Dermis blood vessel endothelial cell (primary cell): ENCODE data around the gene HSPB8. TPM values are rescaled to one million over a fixed set of nuclear protein-coding genes. Genes with fewer than 3 reads are reported as not detected.
A peak's percentile ranks its signal among the peaks of the same experiment; 100 is the strongest.

Source experiments
- DNase-seq: peaks from one replicate; pipeline ENCODE4 v3.0.0; 2010
- total RNA-seq: library from RNA; depleted of rRNA; stranded (reverse); fragments of >200 nt; gene quantifications from 2 replicates; pipeline ENCODE4 v1.2.3, GENCODE V29; 2014

HSPB8 gene, protein sequence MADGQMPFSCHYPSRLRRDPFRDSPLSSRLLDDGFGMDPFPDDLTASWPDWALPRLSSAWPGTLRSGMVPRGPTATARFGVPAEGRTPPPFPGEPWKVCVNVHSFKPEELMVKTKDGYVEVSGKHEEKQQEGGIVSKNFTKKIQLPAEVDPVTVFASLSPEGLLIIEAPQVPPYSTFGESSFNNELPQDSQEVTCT
- 3.4 and 5.1 TPM in 2 replicates for total RNA-seq

DNA sequence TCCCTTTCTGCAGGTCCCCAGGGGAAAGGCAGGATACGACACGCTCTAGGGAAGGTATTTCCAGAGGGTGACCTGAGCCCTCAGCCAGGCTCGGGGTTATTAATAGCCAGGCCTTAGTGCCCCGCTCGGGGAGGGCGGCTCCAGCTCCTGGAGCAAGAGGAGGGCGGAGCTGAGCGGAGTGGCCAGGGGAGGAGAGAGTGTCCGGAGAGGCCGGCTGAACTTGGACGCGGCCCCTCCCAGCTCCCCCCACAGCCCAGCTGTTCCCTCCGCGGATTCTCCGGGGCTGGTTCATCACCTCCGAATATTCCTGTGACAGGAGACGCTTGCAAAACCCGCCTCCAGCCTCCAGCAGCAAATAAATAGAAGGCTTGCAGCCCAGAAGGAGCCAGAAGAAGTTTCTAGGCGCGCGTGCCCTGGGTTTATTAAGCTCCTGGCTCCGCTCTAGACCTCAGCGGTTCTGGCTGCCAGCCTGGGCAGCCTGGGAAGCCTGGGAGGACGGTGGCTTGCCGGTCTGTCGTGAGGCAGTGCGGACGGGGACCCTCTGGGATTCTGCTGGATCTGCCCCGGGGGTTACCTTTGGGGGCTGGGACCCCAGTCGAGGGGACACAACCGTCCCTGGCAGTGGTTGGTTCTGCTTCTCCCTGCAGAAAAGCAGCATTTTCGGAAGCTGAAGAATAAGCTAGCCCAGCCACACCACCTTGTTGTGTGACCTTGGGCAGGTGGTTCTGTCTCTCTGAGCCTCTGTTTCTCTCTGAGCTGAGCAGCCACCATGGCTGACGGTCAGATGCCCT, at the start of gene HSPB8:
HSPB8 (plus strand) TSS at position 388 of the 791 bp plus-strand sequence; CDS start at position 770, 382 bp downstream.
- DNase-seq, result peak; percentile 78

DNA sequence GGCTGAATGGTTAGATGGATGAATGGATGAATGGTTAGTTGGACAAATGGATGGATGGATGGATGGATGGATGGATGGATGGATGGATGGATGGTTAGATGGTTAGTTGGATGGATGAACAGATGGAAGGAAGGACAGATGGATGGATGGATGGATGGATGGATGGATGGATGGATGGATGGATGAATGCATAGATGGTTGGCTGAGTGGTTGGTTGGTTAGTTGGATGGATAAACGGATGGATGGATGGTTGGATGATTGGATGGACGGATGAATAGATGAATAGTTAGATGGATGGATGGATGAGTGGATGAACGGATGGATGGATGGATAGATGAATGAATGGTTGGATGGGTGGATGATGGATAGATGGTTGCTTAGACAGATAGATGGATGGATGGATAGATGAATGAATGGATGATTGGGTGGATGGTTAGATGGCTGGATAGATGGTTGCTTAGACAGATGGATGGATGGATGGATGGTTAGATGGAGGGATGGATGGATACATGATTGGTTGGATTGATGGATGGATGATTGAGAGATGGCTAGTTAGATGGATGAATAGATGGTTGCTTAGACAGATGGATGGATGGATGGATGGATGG, 48.8 kb upstream of the HSPB8 start:
- no peak for DNase-seq

DNA sequence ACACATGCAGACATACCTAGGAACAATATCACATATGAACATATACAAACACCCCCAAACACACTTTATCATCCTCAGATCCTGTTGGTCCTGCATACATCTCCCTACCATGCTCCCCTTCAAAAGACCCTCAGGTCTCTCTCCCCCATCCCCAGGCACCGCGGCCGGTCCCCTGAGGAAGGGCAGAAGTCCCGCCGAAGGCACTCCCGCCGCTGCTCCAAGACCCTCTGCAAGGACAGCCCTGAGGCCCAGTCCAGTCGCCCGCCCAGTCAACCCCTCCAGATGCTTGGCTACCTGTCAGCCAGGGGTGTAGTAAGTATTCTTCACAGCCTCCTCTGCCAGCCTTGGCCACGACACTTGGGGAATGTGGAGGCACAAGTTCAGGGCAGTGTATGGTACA, 48.2 kb upstream of the HSPB8 start:
- DNase-seq, result no peak

DNA sequence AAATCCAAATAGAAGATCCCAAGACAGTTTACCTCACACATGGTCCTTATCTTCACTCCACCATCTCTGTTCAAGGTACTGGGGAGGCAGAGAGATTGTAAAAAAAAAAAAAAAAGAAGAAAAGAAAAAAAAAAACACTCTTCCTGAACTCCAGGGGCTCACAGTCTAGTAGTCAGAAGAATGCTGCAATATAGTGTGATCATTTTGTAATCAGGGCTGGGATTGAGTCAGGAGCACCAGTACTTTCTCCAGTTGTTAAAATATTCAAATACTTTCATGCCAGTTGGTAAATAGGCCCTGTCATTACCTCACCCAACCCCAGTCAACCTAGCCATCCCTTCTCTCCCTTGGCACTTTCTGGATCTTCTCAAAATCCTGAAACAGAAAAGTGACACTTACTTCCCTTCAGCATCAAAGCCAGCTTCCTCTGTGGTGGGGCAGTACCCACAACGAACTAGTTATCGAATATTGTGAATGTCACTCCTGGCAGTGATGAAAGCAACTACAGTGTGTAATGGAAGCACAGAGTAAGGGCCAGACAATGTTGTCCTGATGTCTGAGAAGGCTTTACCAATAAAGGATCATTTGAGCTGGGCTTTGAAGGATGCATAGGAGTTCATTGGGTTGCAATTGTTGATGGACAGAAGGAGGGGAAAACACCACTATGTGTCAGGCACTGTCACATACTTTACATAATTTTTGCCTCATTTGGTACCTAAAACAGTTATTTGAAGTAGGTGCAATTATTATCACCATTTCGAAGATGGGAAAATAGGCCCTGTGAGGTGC, 44.3 kb upstream of the HSPB8 start:
- no peak for DNase-seq

DNA sequence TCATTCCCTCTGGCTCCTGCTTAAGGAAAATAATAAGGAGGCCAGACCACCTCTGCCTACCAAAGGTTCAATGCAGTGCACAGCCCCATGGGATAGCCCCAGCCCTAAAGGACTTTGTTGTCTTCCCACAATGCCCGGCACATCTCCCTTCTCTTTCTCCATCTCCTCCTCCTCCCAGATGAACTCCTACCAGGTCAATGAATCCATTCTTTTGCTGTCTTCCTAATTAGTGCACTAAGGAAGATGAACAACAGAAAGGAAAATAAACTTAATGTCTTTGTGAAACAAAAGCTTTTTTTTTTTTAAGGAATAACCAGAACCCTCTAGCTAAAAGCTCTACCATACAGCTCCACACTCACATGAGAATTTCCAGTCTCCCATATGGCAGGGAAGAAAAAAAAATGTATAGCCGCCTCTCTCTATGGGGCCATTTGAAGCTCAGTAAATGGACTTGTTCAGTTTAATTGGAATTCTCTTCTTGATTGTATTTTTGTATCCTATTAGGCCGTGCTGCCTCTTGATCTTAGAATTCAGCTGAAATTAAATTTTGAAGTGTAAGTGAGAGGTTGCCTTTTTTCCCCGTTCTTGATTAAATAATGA, 41.8 kb upstream of the HSPB8 start:
- DNase-seq, result no peak

DNA sequence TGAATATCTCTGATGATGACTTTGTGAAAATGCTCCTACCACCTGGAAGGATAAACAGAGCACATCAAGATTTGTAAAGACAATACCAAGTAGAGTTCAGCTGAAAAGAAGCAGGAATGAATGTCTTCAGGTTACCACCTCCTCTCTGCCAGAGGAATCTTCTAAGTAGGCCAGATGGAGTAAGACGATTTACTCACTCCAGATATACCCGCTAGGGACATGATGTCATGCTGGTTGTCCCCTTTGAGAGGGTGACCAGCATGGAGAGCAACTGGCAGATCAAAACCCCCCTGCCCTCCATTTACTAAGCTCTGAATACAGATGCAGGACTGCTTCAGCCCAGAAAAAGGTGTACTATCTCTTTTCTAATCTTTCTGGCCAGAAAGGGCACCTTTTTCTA, 39.3 kb upstream of the HSPB8 start:
- no peak for DNase-seq

DNA sequence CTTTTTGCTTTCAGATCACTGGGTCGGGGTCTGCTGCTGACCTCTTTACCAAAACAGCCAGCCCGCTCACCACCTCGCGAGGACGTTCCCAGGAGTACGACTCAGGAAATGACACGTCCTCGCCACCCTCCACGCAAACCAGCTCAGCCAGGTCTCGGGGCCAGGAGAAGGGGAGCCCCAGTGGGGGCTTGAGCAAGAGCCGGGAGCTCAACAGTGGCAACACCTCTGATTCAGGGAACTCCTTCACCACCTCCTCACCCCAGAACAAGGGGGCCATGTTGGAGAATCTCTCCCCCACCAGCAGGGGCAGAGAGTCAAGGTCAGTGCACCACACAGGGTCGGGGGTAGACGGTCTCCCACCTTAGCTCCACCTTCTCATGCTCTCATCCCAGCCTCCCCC, 33.4 kb upstream of the HSPB8 start:
- DNase-seq, result no peak

DNA sequence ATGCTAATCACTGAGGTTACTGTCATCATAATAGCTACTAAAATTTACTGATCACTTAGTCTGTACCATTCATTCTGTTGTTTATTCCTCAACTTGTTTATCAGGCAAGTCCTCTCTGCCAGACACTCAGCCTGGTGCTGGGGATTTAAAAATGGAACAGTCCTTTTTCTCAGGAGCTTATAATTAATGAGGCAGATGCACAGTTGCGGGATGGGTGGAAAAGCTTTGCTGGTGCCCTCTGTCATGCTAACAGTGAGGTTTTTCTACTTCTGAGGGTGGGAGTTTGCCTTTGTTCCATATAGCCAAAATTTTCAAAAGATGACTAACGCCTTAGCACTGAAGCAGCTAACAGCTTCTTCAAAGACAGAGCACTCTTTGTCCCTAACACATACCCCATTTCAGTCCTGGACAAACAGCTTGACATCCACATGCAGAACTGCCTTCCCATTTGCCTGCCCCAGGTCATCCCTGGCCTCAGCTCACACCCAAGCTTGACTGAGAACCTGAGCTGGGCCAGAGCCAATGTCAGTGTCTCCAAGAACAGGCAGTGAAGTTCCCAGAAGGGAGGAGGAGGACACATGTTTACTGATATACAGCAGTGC, 30.8 kb upstream of the HSPB8 start:
- DNase-seq, result no peak

DNA sequence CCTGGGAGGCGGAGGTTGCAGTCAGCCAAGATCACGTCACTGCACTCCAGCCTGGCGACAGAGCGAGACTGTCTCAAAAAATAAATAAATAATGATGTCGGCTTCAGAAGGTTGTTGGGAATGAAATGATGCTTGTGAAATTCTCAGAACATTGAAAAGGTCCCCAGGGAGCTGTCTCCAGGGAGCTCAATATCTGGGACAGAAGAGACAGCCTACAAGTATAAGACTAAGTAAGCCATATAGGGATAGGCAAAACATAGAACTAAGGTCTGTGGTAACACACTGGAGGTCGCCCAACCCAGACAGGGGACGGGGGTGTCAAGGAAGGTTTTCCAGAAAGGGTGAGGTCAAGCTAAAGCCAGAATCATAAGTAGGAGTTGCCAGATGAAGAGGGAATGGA, 29.5 kb upstream of the HSPB8 start:
- no peak for DNase-seq

DNA sequence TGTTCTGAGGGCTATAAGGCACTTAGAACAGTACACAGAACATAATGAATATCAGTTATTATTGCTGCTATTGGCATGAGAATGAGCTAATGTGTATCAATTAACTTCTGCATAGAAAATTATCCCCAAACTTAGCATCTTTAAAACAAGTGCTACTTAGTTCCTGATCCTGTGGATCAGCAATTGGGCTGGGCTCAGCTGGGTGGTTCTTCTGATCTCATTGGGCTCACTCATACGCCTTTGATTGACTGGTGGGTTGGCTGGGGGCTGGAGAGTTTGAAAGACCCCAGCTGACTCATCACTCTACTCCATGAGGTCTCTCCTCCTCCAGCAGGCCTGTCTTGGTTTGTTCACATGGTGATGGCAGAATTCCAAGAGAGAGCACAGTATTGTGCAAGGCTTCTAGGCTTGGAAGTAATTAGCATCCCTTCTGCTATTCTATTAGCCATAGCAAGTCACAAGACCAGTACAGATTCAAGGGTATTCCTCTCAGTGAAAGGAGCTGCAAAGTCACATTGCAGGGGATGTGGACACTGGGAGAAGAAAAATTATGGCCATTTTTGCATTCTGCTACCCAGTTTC, 27.2 kb upstream of the HSPB8 start:
- DNase-seq, result no peak

DNA sequence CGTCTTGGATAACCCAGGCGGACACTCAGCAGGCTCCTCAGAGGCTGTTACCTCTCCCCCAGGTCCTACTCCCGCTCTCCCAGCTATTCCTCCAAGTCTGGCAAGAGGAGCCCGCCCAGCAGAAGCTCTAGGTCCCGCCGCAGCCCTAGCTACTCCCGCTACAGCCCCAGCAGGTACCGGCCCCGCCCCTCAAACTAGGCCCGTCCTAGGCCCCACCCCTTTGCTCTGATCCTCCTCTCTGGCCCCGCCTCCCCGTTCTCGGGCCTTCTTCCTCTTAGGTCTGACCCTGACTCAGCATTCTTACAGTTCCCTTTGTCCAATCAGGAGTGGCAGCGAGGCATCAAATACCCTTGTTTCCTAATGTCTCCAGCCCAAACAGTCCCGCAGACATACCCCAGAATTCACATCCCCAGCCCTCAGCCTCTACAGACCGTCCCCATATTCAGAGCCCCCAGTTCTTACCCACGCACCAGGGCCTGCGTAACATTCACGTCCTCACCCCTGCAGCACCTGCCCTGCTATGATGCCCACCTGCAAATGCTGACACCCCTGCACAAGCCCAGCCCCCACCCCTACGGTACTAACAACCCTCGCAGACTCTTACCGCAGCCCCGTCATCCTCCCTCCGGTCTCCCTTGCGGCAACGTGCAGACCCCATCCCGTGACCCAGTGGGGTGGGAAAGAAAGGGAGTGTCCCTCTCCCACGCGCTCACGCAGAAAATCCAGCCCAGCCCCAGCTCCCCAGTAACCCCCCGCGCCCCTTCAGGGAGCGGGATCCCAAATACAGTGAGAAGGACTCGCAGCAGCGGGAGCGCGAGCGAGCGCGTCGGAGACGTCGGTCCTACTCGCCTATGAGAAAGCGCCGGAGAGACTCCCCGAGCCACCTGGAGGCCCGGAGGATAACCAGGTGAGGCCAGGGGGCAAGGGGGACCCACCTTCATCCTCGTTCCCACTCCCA, 25.0 kb upstream of the HSPB8 start:
- peak; percentile 39 for DNase-seq

DNA sequence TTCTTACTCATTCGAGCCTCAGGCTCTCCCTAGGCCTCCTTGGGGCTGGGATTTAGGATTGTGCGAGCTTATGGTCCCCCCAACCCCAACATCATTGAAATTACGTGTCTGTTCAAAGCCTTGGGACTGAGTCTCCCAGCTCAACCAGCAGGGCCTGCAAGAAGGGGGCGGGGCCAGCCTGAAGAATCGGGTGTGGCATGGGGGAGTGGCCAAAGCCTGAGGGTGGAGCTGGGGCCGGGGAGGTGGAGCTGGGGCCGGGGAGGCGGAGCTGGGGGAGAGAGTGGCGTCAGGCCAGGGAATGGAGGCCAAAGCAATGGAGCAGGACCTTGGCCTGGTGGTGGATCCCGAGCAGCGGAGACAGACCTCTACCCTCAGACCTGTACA, 24.3 kb upstream of the HSPB8 start:
- no peak for DNase-seq

DNA sequence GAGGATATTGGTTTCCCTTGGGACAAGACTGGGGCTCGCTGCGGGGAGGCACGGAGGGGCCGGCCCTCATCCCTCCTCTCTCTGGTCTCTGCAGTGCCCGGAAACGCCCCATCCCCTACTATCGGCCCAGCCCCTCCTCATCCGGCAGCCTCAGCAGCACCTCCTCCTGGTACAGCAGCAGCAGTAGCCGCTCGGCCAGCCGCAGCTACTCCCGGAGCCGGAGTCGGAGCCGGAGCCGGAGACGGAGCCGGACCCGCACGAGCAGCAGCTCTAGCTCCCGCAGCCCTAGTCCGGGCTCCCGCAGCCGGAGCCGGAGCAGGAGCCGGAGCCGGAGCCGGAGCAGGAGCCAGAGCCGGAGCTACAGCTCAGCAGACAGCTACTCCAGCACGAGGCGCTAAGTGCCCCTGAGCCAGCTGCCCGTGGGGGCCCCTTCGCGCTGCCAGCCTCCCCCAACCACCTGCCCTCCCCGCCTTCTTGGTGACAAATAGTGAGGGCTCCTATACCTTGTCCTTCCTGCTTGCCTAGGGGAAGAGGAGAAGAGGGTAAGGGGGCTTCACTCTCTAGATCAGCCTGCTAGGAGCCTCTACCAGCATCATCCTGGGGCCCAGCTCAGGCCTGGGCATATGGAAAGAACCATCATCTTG, 22.2 kb upstream of the HSPB8 start:
- DNase-seq, result no peak

DNA sequence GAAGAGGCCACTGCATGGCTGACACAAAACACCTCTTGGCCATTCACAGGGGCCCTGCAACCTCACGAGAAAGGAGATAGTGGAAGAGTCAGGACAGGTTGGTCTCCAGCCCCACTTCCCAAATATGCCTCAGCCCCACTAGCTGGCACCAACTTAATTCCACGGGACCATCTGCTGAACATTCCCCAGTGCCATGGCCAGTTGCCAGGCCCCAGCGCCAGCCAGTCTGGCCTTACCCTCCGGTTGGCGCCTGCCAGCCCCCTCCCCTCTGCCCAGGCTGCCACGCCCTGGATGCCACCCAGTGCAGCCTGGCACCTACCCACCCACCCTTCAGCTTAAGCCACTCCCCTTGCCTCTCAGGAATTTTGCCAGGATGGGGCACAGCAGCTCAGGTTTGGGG, 21.2 kb upstream of the HSPB8 start:
- DNase-seq, result no peak

DNA sequence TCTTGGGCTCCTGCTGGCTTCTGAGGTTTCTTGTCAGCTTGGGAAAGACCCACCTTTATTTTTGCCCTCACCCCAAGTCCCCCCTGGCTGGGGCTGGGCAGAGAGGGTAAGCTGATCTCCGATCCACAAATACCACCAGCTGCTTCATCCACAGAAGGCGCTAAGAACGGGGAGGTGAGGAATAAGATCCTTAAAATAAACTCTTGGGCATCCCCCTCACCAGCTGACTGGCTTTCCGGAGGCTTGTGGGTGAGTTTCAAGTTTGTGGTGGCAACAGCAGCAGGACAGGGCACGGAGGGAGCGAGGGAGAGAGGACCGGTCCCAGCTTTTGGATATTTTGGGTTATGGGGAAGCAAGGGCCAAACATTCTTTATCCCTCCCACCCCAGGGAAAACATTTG, 20.8 kb upstream of the HSPB8 start:
- DNase-seq, result no peak

DNA sequence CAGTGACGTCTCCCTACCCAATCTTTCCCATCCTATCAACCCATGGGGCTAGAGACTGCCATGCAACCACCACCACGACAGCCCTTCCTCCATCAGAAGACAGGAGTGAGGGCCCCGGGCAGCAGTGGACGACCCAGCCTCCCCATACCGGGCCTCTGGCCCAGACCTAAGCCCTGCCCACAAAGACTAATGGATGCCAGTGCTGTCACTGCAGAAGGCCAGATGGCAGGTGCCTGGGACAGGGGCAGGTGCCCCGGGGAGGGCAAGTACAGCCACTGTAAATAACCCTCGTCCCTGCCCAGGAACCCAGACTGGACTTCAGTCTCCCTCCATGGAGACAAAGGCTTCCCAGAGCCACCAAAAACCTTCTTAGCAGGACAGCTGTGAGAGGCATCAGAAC, 20.3 kb upstream of the HSPB8 start:
- no peak for DNase-seq

DNA sequence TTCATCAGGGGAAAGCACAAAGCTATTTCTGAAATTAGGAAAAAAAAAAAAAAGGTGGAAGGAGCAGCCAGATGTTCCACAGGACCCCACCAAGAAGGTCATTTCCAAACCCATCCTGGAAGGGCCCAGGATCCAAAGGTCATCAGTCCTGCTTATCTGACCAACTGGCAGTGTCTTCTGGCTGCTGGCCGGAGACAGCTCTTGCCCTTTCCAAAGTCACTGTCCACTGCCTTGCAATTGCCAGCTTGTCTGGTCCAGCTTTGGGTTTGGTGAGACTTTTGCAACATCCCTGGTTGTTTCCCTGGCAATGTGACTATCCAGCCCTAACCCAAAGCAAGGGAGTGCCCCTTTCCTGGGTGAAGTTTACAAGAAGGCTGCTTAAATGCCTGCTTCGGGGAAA, 18.9 kb upstream of the HSPB8 start:
- no peak for DNase-seq

DNA sequence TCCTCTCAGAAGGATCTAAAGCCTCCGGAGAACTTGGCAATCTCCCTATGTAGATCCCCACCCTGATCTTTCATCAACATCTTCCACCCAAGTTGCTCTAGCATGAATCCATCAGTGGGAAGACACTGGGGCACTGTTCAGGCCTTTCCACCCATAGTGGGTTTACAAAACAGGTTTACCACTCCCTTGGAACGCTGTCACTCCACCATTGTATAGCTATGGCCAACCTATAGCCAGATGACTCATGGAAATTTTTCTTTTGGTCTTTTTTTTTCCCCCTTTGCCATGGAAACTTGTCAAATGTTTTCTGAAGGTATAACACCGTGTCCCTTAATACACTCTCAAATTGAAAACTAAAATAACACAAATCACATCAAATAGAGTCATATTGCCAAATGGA, 10.8 kb upstream of the HSPB8 start:
- DNase-seq, result no peak

DNA sequence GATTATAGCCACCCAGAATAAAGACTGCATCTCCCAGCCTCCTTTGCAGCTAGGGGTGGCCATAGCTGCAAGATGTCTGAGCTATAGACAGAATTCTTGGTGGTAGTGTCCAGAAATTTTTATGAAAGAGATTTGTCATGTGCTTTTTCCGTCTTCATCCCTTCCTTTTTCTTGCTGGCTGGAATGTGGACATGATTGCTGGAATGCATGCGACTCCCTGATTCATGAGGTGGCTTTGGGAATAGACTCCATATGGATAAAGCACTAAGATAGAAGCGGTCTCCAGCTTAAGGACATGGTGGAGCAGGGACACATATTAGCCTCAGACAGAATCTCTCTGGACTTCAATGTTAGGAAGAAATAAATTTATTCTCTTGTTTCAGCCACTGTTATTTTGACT, 10.0 kb upstream of the HSPB8 start:
- DNase-seq, result no peak

DNA sequence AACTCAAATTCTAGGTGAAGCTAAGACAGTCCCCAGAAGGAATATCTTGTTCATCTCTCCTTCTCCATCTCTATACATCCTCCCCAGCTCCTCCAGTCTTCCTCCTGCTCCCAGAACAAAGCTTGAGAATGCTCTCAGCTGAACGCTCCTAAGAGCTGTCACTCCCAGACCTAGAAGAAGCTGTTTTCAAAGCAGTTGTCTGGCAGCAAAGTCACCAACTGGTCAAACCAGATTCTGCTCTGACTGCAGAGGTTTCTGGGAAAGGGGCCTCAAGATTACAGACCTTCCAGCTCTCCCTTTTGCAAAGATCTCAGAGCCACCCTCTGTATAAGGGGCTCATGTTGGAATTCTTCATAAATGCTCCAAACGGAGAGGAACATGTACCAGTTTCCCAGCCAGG, 9.6 kb upstream of the HSPB8 start:
- no peak for DNase-seq
